CD4-positive, alpha-beta T cell treated with Interleukin-17A for 1 hour (primary cell): Measurements from ENCODE around the gene DCTN1.

Experiments used
- DNase-seq: peaks from one replicate; pipeline ENCODE4 v3.0.0-alpha.2; 2020

Gene DCTN1

DNA sequence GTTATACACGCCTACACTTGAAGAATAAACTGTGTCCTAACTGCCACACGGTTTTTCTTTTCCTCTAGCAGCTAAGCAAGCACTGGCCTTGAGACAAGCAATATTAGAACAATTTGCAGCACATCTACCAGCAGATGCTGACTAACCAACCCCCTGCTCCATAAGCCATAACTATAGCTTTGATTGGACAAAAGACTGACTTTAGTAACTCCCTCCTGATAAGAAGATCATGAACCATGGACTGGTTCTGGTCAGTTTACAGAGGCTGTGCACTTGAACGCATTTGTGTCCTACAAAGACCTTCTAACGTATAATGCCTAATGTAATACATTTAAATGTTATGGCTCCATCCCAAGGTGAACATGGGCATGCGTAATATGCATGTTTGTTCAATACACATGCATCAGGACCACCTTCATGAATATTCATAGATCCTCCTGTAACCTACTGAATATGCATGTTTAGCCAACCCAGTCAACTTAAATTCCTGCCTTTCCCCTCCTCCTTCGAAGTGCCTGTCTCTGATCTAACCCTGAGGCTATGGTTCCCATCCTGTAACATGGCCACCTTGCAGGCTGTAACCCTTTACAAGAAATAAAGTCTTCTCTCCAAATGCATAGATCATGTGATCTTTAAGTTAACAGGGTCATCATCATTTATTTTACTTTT is 63.4 kb downstream of the DCTN1 start:
- no peak for DNase-seq

- no peak for DNase-seq
Observed at GRCh38 chr2:74314107-74314506, 66.0 kb downstream of the DCTN1 start.

DNA sequence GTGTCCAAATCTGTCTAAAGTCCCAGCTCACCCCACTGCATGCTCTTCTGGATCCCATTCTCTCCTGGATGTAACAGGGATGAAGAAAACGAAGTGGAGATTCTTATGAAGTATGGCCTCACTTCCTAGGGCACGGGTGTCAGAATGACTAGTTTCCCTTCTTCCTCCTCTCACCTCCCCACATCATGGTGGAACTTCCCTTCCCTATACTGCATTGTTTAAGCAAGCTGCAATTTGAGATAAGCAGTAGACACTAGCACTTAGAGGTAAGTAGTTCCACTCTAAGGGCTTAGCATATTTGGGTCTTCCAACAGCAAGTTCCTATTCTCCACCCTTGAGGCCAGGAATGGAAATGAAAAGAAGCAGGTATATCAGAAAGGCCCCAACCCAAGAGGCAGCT is 66.6 kb downstream of the DCTN1 start:
- no peak for DNase-seq

GRCh38 chr2:74312913-74313312 is 67.2 kb downstream of the DCTN1 start:
- no peak for DNase-seq
